GM12873 (cell line): Measurements from ENCODE around the gene JPT2.

Source experiments
- TF ChIP-seq, protein P1 (sequence below): IDR thresholded peaks from 2 replicates; pipeline ENCODE4 v1.5.1; 2012; ENCODE audit warnings: low read depth, mild to moderate bottlenecking, moderate library complexity, low read length, control low read depth; ENCODE audit not compliant: insufficient read depth; ENCODE audit errors: missing control alignments

Gene JPT2

DNA sequence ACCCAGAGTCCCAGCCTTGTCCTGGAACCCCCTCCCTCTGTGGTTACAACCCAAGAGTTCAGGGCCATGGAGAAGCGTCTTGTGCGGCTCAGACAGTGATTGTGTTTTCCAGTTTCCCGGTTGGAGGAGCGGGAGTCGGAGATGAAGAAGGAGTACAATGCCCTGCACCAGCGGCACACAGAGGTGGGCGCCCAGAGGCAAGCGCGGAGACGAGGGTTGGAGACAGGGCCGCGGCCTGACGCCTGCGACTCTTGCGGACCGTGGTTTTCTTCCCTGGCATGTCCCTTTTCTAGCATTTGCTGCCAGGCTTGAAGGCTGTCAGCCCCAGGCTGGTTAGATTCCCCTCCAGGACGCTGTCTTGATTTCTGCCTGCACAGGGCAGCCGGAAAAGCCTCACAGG, 50.9 kb downstream of the JPT2 start:
- TF ChIP-seq, protein P1, sequence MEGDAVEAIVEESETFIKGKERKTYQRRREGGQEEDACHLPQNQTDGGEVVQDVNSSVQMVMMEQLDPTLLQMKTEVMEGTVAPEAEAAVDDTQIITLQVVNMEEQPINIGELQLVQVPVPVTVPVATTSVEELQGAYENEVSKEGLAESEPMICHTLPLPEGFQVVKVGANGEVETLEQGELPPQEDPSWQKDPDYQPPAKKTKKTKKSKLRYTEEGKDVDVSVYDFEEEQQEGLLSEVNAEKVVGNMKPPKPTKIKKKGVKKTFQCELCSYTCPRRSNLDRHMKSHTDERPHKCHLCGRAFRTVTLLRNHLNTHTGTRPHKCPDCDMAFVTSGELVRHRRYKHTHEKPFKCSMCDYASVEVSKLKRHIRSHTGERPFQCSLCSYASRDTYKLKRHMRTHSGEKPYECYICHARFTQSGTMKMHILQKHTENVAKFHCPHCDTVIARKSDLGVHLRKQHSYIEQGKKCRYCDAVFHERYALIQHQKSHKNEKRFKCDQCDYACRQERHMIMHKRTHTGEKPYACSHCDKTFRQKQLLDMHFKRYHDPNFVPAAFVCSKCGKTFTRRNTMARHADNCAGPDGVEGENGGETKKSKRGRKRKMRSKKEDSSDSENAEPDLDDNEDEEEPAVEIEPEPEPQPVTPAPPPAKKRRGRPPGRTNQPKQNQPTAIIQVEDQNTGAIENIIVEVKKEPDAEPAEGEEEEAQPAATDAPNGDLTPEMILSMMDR: no peak

DNA sequence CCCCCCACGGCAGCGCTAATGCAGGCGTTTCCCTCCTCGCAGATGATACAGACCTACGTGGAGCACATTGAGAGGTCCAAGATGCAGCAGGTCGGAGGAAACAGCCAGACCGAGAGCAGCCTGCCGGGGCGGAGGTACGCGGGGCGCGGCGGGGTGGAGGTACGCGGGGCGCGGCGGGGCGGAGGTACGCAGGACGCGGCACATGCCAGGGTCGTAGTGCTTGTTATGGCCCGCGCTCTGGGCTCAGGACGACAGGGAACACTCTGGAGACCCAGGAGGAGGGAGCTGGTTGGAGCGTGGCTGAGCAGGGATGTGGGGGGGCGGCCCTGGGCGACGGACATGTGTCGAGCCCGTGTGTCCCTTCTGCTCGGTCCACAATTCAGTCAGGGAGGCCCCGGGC, 51.4 kb downstream of the JPT2 start:
- TF ChIP-seq, protein P1: no peak

DNA sequence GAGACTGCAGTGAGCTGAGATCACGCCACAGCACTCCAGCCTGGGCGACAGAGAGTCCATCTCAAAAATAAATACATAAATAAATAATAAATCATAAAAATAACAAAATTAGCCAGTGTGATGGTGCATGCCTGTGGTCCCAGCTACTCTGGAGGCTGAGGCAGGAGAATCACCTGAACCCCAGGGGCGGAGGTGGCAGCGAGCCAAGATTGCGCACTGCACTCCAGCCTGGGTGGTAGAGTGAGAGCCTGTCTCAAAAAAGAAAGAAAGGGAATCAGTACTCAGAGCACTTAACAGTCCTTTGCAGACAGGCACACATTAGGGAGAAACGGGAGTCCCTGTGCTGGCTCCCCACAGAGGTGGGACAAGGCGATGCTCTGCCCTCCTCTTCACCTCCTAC, 53.0 kb downstream of the JPT2 start:
- TF ChIP-seq, protein P1: no peak

DNA sequence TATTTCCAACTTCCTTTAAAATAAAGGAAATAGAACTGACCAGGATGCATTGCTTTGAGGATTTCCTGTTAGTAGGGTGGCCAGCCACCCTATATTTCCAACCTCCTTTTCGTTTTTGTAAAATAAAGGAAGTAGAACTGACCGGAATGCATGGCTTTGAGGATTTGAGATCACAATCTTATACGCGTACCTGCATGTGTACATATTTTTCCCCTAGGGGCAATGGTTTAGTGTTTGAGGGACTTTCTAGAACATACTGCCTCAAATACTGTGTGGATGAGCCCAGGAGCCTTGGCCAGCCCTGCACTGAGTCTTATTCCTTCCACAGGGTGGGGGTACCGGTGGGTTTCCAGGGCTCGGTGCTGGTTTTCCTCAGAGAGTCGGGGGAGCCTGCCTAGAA, 53.5 kb downstream of the JPT2 start:
- TF ChIP-seq, protein P1: no peak

DNA sequence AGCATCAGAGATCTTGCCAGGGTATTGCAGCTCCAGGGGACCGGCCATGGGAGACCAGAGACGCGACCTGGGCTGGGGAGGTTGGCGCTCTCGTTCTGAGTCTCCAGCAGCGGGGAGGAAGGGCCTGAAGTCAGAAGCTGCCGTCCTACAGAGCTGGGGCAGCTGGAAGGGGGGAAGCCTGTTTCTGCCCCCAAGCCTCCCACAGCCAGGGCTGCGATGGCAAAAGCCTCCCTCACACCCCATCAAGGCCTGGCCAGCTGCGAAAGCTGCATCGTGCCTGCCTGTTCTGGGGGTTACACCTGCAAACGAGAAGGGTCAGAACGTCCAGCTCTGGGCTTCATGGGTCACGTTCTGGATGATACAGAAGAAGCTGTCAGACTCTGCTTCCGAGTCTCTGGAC, 54.0 kb downstream of the JPT2 start:
- TF ChIP-seq, protein P1: no peak

DNA sequence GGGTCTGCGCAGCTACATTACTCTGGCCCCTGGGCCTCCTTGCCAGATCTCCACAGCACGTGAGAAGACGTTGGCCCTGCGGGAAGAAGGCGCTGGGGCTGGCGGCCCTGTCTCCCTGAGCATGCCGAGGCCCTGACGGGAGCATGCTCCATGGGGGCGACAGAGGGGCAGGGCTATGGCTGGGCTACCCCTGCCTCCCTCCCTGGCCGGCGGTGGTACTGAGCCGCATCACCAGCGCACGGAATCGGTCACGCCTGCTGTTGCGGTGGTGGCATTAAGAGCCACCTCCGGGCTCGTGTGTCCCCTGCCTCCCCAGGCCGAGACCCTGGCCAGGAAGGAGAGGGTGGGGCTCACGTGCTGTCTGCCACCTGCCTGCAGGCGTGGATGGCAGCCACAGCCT, 56.0 kb downstream of the JPT2 start:
- TF ChIP-seq, protein P1: no peak

DNA sequence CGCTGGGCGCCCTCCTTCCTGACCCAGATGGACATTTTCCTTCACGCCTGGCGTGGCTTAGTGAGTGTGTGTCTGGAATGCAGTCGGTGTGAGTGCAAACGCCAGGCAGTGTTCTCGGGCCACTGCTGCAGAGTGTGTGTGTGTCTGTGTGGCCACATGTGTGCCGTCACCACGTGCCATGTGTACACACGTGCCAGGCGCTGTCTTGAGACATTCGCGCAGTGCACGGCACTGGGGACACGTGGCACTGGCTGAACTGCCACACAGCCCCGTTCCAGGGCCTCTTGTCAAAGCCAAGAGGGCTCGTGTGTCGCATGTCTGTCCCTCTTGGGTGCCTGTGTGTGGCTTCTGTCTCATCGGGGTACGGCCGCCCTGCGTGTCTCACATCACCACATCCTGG, 56.7 kb downstream of the JPT2 start:
- TF ChIP-seq, protein P1: no peak
